ENCODE data around the gene MBLAC1. TPM values are rescaled to one million over a fixed set of nuclear protein-coding genes. Genes with fewer than 3 reads are reported as not detected.
A peak's percentile ranks its signal among the peaks of the same experiment; 100 is the strongest.

Gene MBLAC1
- total and polyA plus RNA-seq, 2 of the 4 experiments (the other 2 are of a cell fraction), result 0.72 to 1.4 TPM

DNA sequence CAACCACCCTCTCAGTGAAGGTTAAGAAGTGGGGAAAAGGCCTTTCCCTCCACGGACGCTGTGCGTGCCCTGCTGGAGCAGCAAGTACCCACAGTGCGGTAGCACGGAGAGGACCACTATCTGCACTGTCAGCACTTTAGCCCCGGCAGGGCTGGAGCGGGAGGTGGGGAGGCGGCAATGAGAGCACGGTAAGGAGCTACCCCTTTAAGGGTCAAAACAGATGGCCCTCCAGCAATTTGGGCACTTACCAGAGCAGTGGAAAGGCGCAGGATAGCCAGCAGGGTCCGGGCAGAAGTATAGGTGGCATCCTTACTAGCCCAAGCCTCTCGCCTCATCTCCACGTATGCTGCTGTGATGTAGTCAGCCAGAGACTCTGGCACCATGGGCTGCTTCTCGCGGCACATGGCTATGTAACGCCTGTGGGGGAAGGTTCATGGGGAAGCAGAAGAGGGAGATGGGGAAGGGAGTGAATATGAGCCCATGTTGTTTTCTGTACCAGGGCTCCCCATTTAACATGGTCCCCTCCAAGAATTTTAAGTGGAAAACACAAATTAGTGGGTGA lies 32.8 kb upstream of the MBLAC1 start:
- Histone ChIP-seq H3K14ac (replicated peaks; ENCODE audit: low read depth, low read length) (no peak overlapping the region), H3K4me2 (ENCODE audit: low read depth, low read length) (no peak overlapping the region), H2BK120ac (ENCODE audit: low read depth, low read length) (no peak overlapping the region), H3K4me1 (ENCODE audit: control insufficient read depth, insufficient read depth, low read length) (peaks cover 4% of the 10 kb centered on the region), H3K23ac (ENCODE audit: low read depth, low read length) (no peak overlapping the region), H3K9me3 (ENCODE audit: control insufficient read depth, insufficient read depth, low read length) (no peaks in the 10 kb centered on the region), H3K27ac (ENCODE audit: insufficient read depth, low read length) (no peak overlapping the region), H4K20me1 (ENCODE audit: insufficient read depth, low read length) (peaks cover 15% of the 10 kb centered on the region), H3K18ac (ENCODE audit: low read depth, low read length) (no peak overlapping the region), H4K5ac (ENCODE audit: low read depth, low read length) (no peak overlapping the region), H2BK20ac (ENCODE audit: low read depth, low read length) (no peak overlapping the region), H2AFZ (replicated peaks; ENCODE audit: low read length, poor library complexity) (no peak overlapping the region), H2BK15ac (ENCODE audit: low read depth, low read length) (no peak overlapping the region), H2AK9ac (replicated peaks; ENCODE audit: low read depth, low read length, poor library complexity) (no peak overlapping the region), H4K8ac (ENCODE audit: low read depth in 2 of 2, low read length in 2 of 2) (no peak overlapping the region), H4K91ac (ENCODE audit: insufficient read depth, low read depth, low read length) (no peak overlapping the region), H3K36me3 (ENCODE audit: control insufficient read depth, insufficient read depth, low read length) (peaks cover 76% of the 10 kb centered on the region), H3K9me1 (ENCODE audit: insufficient read depth, low read length) (peaks cover 9% of the 10 kb centered on the region), H3K79me1 (ENCODE audit: low read depth in 1 of 2, low read length in 2 of 2) (peaks cover 44 to 83% of the 10 kb centered on the region in 2 experiments), H2AK5ac (ENCODE audit: low read depth, low read length) (no peak overlapping the region), H3K9ac (ENCODE audit: low read depth, low read length) (no peak overlapping the region), H3K4ac (ENCODE audit: low read depth, low read length) (no peak overlapping the region), H3K4me3 (ENCODE audit: insufficient read depth, low read depth, low read length) (no peak overlapping the region), H3K56ac (ENCODE audit: extremely low read depth, insufficient read depth, low read length) (no peak overlapping the region), H2BK5ac (ENCODE audit: low read depth, low read length, poor library complexity, severe bottlenecking) (no peak overlapping the region), H3K27me3 (ENCODE audit: control insufficient read depth, insufficient read depth, low read length) (no peaks in the 10 kb centered on the region)
- 92% methylated on average over 9 of the region's 16 CpGs; no CpG with 5 or more reads in 1 of the 2 experiments for WGBS, 2 experiments (ENCODE audit: extremely low coverage in 2 of 2, insufficient read length in 1 of 2)
- in situ Hi-C loops (cut with MboI; ENCODE audit: low sequenced_read_pairs), result no loop called here
- ATAC-seq (ENCODE audit: low read depth) (no peak), DNase-seq (no peak)
- ChIA-PET POLR2A (ENCODE audit: unreplicated experiment) (no interaction called here), CTCF (no interaction called here)
- TF ChIP-seq CHD1 (IDR thresholded peaks at IDR 0.05; ENCODE audit: low read depth, low read length), result no peak
- no peak for TF ChIP-seq NFE2L2 (IDR thresholded peaks at IDR 0.05; ENCODE audit: low read depth, low read length)
- no peak for TF ChIP-seq RFX5 (IDR thresholded peaks at IDR 0.05; ENCODE audit: low read depth, low read length)
- no peak for TF ChIP-seq POLR2A (IDR thresholded peaks at IDR 0.05; ENCODE audit: low read depth, low read length)
- TF ChIP-seq MAFK (IDR thresholded peaks at IDR 0.05; ENCODE audit: low read depth, low read length), result peak; percentile 97
- TF ChIP-seq RAD21 (IDR thresholded peaks at IDR 0.05; ENCODE audit: low read length), result no peak
- dilution Hi-C loops (cut with HindIII; ENCODE audit: low sequenced_read_pairs, unreplicated experiment), result no loop called here
- intact Hi-C loops (cut with micrococcal nuclease), result no loop called here
- BruUV-seq (replicated peaks), result no TSS peak
